ENCODE data around the gene ASCC2. TPM values are rescaled to one million over a fixed set of nuclear protein-coding genes. Genes with fewer than 3 reads are reported as not detected.

ASCC2 gene
- total and polyA plus RNA-seq, 2 experiments from 2014 or later = 30.5 to 31.3 TPM

DNA sequence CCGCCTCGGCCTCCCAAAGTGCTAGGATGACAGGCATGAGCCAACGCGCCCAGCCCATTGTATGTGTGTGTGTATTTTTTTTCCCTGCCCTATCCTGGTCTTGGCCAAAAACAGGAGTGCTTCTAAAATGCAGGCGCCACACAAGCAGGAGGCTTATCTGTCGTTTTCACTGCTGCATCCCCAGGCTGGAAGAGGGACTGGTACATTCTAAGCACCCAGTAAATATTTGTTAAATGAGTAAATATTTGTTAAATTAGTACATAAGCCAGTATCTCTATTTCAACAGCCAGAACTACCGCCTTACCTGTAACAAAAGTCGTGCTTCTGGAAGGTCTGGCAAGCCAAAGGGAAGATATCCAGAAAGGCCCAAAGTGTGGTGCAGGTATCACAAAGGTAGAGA, 24.9 kb downstream of the ASCC2 start:
- Mint-ChIP-seq H3K27ac (no peak overlapping the region), H3K27me3 (ENCODE audit: insufficient read depth, low read depth, poor library complexity) (peaks cover 1% of the 10 kb centered on the region), H3K4me1 (no peaks in the 10 kb centered on the region; the same call in 1 of the 3 replicates), H3K36me3 (ENCODE audit: low read depth) (peaks cover 45% of the 10 kb centered on the region), H3K9me3 (no peaks in the 10 kb centered on the region), H3K4me3 (no peak overlapping the region)
- Histone ChIP-seq H2AFZ (no peak overlapping the region), H3K4me1 (ENCODE audit: insufficient read depth) (no peaks in the 10 kb centered on the region), H3K4me2 (no peak overlapping the region), H3K4me3 (no peak overlapping the region), H3K36me3 (ENCODE audit: insufficient read depth) (peaks cover 11% of the 10 kb centered on the region), H4K20me1 (replicated peaks; ENCODE audit: insufficient read depth) (no peaks in the 10 kb centered on the region), H3K27me3 (ENCODE audit: insufficient read depth) (no peaks in the 10 kb centered on the region), H3K79me2 (replicated peaks; ENCODE audit: insufficient read depth) (no peaks in the 10 kb centered on the region), H3K27ac (ENCODE audit: low read depth) (no peak overlapping the region), H3K9me2 (ENCODE audit: insufficient read depth) (no peaks in the 10 kb centered on the region), H3F3A (replicated peaks; ENCODE audit: low read depth) (no peaks in the 10 kb centered on the region)
- TF ChIP-seq ZNF331 (CRISPR knock-in tag; IDR thresholded peaks at IDR 0.05; ENCODE audit: low read depth) (no peak), ZNF114 (CRISPR knock-in tag; IDR thresholded peaks at IDR 0.05) (no peak), EZH2 (IDR thresholded peaks at IDR 0.05; ENCODE audit: low read depth, unreplicated experiment) (no peak)
- TF ChIP-seq, protein P1, sequence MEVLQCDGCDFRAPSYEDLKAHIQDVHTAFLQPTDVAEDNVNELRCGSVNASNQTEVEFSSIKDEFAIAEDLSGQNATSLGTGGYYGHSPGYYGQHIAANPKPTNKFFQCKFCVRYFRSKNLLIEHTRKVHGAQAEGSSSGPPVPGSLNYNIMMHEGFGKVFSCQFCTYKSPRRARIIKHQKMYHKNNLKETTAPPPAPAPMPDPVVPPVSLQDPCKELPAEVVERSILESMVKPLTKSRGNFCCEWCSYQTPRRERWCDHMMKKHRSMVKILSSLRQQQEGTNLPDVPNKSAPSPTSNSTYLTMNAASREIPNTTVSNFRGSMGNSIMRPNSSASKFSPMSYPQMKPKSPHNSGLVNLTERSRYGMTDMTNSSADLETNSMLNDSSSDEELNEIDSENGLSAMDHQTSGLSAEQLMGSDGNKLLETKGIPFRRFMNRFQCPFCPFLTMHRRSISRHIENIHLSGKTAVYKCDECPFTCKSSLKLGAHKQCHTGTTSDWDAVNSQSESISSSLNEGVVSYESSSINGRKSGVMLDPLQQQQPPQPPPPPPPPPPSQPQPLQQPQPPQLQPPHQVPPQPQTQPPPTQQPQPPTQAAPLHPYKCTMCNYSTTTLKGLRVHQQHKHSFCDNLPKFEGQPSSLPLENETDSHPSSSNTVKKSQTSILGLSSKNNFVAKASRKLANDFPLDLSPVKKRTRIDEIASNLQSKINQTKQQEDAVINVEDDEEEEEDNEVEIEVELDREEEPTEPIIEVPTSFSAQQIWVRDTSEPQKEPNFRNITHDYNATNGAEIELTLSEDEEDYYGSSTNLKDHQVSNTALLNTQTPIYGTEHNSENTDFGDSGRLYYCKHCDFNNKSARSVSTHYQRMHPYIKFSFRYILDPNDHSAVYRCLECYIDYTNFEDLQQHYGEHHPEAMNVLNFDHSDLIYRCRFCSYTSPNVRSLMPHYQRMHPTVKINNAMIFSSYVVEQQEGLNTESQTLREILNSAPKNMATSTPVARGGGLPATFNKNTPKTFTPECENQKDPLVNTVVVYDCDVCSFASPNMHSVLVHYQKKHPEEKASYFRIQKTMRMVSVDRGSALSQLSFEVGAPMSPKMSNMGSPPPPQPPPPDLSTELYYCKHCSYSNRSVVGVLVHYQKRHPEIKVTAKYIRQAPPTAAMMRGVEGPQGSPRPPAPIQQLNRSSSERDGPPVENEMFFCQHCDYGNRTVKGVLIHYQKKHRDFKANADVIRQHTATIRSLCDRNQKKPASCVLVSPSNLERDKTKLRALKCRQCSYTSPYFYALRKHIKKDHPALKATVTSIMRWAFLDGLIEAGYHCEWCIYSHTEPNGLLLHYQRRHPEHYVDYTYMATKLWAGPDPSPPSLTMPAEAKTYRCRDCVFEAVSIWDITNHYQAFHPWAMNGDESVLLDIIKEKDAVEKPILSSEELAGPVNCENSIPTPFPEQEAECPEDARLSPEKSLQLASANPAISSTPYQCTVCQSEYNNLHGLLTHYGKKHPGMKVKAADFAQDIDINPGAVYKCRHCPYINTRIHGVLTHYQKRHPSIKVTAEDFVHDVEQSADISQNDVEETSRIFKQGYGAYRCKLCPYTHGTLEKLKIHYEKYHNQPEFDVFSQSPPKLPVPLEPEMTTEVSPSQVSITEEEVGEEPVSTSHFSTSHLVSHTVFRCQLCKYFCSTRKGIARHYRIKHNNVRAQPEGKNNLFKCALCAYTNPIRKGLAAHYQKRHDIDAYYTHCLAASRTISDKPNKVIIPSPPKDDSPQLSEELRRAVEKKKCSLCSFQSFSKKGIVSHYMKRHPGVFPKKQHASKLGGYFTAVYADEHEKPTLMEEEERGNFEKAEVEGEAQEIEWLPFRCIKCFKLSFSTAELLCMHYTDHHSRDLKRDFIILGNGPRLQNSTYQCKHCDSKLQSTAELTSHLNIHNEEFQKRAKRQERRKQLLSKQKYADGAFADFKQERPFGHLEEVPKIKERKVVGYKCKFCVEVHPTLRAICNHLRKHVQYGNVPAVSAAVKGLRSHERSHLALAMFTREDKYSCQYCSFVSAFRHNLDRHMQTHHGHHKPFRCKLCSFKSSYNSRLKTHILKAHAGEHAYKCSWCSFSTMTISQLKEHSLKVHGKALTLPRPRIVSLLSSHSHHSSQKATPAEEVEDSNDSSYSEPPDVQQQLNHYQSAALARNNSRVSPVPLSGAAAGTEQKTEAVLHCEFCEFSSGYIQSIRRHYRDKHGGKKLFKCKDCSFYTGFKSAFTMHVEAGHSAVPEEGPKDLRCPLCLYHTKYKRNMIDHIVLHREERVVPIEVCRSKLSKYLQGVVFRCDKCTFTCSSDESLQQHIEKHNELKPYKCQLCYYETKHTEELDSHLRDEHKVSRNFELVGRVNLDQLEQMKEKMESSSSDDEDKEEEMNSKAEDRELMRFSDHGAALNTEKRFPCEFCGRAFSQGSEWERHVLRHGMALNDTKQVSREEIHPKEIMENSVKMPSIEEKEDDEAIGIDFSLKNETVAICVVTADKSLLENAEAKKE (CRISPR knock-in tag; IDR thresholded peaks at IDR 0.05) = no peak
- ATAC-seq (no peak), DNase-seq (ENCODE audit: low spot score) (no peak)

DNA sequence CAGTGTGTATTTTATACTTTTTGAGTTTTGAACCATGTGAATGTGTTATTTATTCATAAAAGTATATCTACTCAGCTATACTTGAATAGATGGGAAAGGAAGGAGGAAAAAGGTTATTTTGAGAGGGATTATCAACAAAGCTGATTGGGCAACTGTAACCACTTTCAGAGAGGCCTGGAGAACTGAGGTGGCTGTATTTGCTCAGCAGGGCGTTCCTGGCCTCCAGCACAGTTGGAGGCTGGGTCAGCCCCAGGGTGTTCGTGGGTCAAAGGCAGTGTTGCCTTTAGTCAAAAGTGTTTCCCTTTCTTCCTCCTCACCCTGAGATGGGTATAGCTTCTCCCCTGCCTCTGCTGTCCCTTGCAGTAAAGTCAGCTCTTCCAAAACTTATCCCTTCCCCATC, 26.7 kb downstream of the ASCC2 start:
- Mint-ChIP-seq H3K4me1 (no peaks in the 10 kb centered on the region; the same call in 1 of the 3 replicates), H3K27me3 (ENCODE audit: insufficient read depth, low read depth, poor library complexity) (peaks cover 2% of the 10 kb centered on the region), H3K36me3 (ENCODE audit: low read depth) (peaks cover 52% of the 10 kb centered on the region), H3K4me3 (no peak overlapping the region), H3K27ac (no peak overlapping the region), H3K9me3 (no peaks in the 10 kb centered on the region)
- H4K20me1 ChIP-seq (replicated peaks; ENCODE audit: insufficient read depth) = no peaks in the 10 kb centered on the region
- H3K9me2 ChIP-seq (ENCODE audit: insufficient read depth) = no peaks in the 10 kb centered on the region
- ATAC-seq (no peak), DNase-seq (ENCODE audit: low spot score) (no peak)
- H3K27ac ChIP-seq (ENCODE audit: low read depth) = no peak overlapping the region
- H2AFZ ChIP-seq = no peak overlapping the region
- H3K36me3 ChIP-seq (ENCODE audit: insufficient read depth) = peaks cover 15% of the 10 kb centered on the region
- no peak overlapping the region for H3K4me3 ChIP-seq
- no peak overlapping the region for H3K4me2 ChIP-seq
- H3K79me2 ChIP-seq (replicated peaks; ENCODE audit: insufficient read depth) = no peaks in the 10 kb centered on the region
- H3K4me1 ChIP-seq (ENCODE audit: insufficient read depth) = no peaks in the 10 kb centered on the region
- no peaks in the 10 kb centered on the region for H3F3A ChIP-seq (replicated peaks; ENCODE audit: low read depth)
- H3K27me3 ChIP-seq (ENCODE audit: insufficient read depth) = no peaks in the 10 kb centered on the region
- TF ChIP-seq ZNF331 (CRISPR knock-in tag; IDR thresholded peaks at IDR 0.05; ENCODE audit: low read depth) = no peak
- TF ChIP-seq NANOG (IDR thresholded peaks at IDR 0.05; ENCODE audit: borderline replicate concordance) = no peak
- no peak for TF ChIP-seq JUNB (IDR thresholded peaks at IDR 0.05; ENCODE audit: unreplicated experiment)
- no peak for TF ChIP-seq CREB1 (CRISPR knock-in tag; IDR thresholded peaks at IDR 0.05; ENCODE audit: low read depth)
- no peak for TF ChIP-seq EZH2 (IDR thresholded peaks at IDR 0.05; ENCODE audit: low read depth, unreplicated experiment)
- TF ChIP-seq ZNF114 (CRISPR knock-in tag; IDR thresholded peaks at IDR 0.05) = no peak
- TF ChIP-seq, protein P2, sequence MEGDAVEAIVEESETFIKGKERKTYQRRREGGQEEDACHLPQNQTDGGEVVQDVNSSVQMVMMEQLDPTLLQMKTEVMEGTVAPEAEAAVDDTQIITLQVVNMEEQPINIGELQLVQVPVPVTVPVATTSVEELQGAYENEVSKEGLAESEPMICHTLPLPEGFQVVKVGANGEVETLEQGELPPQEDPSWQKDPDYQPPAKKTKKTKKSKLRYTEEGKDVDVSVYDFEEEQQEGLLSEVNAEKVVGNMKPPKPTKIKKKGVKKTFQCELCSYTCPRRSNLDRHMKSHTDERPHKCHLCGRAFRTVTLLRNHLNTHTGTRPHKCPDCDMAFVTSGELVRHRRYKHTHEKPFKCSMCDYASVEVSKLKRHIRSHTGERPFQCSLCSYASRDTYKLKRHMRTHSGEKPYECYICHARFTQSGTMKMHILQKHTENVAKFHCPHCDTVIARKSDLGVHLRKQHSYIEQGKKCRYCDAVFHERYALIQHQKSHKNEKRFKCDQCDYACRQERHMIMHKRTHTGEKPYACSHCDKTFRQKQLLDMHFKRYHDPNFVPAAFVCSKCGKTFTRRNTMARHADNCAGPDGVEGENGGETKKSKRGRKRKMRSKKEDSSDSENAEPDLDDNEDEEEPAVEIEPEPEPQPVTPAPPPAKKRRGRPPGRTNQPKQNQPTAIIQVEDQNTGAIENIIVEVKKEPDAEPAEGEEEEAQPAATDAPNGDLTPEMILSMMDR (conservative IDR thresholded peaks at IDR 0.05; ENCODE audit: low read depth in 2 of 2) = no peak
- TF ChIP-seq, protein P3, sequence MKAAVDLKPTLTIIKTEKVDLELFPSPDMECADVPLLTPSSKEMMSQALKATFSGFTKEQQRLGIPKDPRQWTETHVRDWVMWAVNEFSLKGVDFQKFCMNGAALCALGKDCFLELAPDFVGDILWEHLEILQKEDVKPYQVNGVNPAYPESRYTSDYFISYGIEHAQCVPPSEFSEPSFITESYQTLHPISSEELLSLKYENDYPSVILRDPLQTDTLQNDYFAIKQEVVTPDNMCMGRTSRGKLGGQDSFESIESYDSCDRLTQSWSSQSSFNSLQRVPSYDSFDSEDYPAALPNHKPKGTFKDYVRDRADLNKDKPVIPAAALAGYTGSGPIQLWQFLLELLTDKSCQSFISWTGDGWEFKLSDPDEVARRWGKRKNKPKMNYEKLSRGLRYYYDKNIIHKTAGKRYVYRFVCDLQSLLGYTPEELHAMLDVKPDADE (IDR thresholded peaks at IDR 0.05) = no peak
- no peak for TF ChIP-seq POLR2AphosphoS5 (IDR thresholded peaks at IDR 0.05; ENCODE audit: low read depth)
- TF ChIP-seq STAT1 (IDR thresholded peaks at IDR 0.05; ENCODE audit: unreplicated experiment) = no peak
